Keratinocyte (primary cell): Measurements from ENCODE around the gene TDP1. TPM values are rescaled to one million over a fixed set of nuclear protein-coding genes. Genes with fewer than 3 reads are reported as not detected.

Source experiments
- DNase-seq: peaks from one replicate; pipeline ENCODE4 v3.0.0-alpha.2; 2011; ENCODE audit warnings: low read depth, missing footprints, low spot score
- FAIRE-seq: peaks from 2 replicates; lab custom pipeline; 2011; peaks lifted over from hg19 to GRCh38; lab: Jason Lieb, UNC
- H2AFZ ChIP-seq: 2 replicates; pipeline ENCODE4 v1.6.0; 2012; ENCODE audit warnings: low read length, control low read depth, inconsistent platforms; ENCODE audit not compliant: control insufficient read depth
- H3K27ac ChIP-seq: 2 replicates; pipeline ENCODE4 v1.5.1; 2011; ENCODE audit warnings: low read length; ENCODE audit not compliant: control insufficient read depth, insufficient read depth
- H3K27me3 ChIP-seq: 3 replicates; pipeline ENCODE4 v1.6.0; 2011; ENCODE audit warnings: low read length; ENCODE audit not compliant: control insufficient read depth, insufficient read depth; ENCODE audit errors: extremely low read depth
- H3K36me3 ChIP-seq, 2 experiments: 2 replicates in 1 of 2; 3 replicates in 1 of 2; pipeline ENCODE4 v1.5.1; 2011; ENCODE audit warnings: low read length in 2 of 2, mild to moderate bottlenecking in 1 of 2; ENCODE audit not compliant: control insufficient read depth in 2 of 2, insufficient read depth in 2 of 2; ENCODE audit errors: extremely low read depth in 1 of 2
- H3K4me1 ChIP-seq: 3 replicates; pipeline ENCODE4 v1.5.1; 2011; ENCODE audit warnings: low read length; ENCODE audit not compliant: control insufficient read depth, insufficient read depth; ENCODE audit errors: extremely low read depth
- H3K4me2 ChIP-seq: 3 replicates; pipeline ENCODE4 v1.6.0; 2011; ENCODE audit warnings: low read depth, low read length; ENCODE audit not compliant: control insufficient read depth, insufficient read depth; ENCODE audit errors: extremely low read depth
- H3K4me3 ChIP-seq, 3 experiments: fragments of 200-600 bp in 1 of 3; sonication (generic) in 1 of 3; 2 replicates in 2 of 3; 3 replicates in 1 of 3; pipeline ENCODE4 v1.5.1; 2011 to 2016; ENCODE audit warnings: low read length in 3 of 3, mild to moderate bottlenecking in 3 of 3, control low read depth in 2 of 3, inconsistent platforms in 1 of 3, low read depth in 1 of 3, mixed read lengths in 1 of 3, mixed run types in 1 of 3, moderate library complexity in 1 of 3; ENCODE audit not compliant: control insufficient read depth in 2 of 3, insufficient read depth in 2 of 3; ENCODE audit errors: extremely low read depth in 1 of 3
- H3K79me2 ChIP-seq: 2 replicates; pipeline ENCODE4 v1.6.0; 2012; ENCODE audit warnings: low read length; ENCODE audit not compliant: control insufficient read depth, insufficient read depth
- H3K9ac ChIP-seq: 3 replicates; pipeline ENCODE4 v1.6.0; 2011; ENCODE audit warnings: low read length; ENCODE audit not compliant: control insufficient read depth, insufficient read depth; ENCODE audit errors: extremely low read depth
- H3K9me1 ChIP-seq: 3 replicates; pipeline ENCODE4 v1.6.0; 2011; ENCODE audit warnings: low read length; ENCODE audit not compliant: control insufficient read depth, insufficient read depth; ENCODE audit errors: extremely low read depth
- H3K9me3 ChIP-seq: 2 replicates; pipeline ENCODE4 v1.5.1; 2012; ENCODE audit warnings: low read depth, low read length; ENCODE audit not compliant: control insufficient read depth
- H4K20me1 ChIP-seq: 3 replicates; pipeline ENCODE4 v1.6.0; 2011; ENCODE audit warnings: low read length; ENCODE audit not compliant: control insufficient read depth, insufficient read depth; ENCODE audit errors: extremely low read depth
- CTCF ChIP-seq, 3 experiments: IDR thresholded peaks in 1 of 3; conservative IDR thresholded peaks in 1 of 3; optimal IDR thresholded peaks in 1 of 3; 2 replicates in 2 of 3; 3 replicates in 1 of 3; pipeline versions ENCODE3 to v1.5.1; 2011; ENCODE audit warnings: low read length in 3 of 3, mild to moderate bottlenecking in 3 of 3, moderate library complexity in 2 of 3, control low read depth in 1 of 3, inconsistent platforms in 1 of 3; ENCODE audit not compliant: insufficient read depth in 2 of 3; ENCODE audit errors: extremely low read depth in 1 of 3
- EZH2 ChIP-seq: IDR thresholded peaks from one replicate; pipeline ENCODE4 v1.6.1; 2012; ENCODE audit warnings: inconsistent platforms, mild to moderate bottlenecking, low read length, moderate library complexity
- dilution Hi-C: fragments of 300-500 bp; cut with MboI; formaldehyde crosslinking; loops from one replicate; pipeline ENCODE4 v1.7.0; 2020; ENCODE audit warnings: low sequenced_read_pairs; ENCODE audit not compliant: extremely low pct_ligation_motif_present
- polyA plus RNA-seq, 5 experiments: library from polyadenylated mRNA; depleted of rRNA in 3 of 5; stranded (reverse) in 3 of 5; stranded (forward) in 1 of 5; unstranded in 1 of 5; fragments of >200 nt; gene quantifications; 1 replicate in 1 of 5; 2 replicates in 3 of 5; 3 replicates in 1 of 5; pipeline versions ENCODE4 v1.2.1 to v1.2.3, GENCODE V29; 2011 to 2012; ENCODE audit warnings: missing spikeins in 2 of 5, low read depth in 1 of 5, low replicate concordance in 1 of 5

The TDP1 gene
- polyA plus RNA-seq, 1 donor (not counting 4 experiments of a cell fraction or from before 2014, with no cell fraction given): 24.9 TPM

GRCh38 chr14:89955022-89955744 lies 544 bp upstream of the TDP1 start:
- H3K9me3 ChIP-seq: no peaks in the 10 kb centered on the region
- no peaks in the 10 kb centered on the region for H3K9me1 ChIP-seq
- peak overlapping the region; percentile 88 for H3K9ac ChIP-seq
- H4K20me1 ChIP-seq: no peaks in the 10 kb centered on the region
- FAIRE-seq (no peak), DNase-seq (no peak)
- peaks cover 6 to 10% of the 10 kb centered on the region in 2 experiments for H3K36me3 ChIP-seq
- peak overlapping the region; percentile 54 to 95 (median 76) for H3K4me3 ChIP-seq
- H2AFZ ChIP-seq: peak overlapping the region; percentile 97
- H3K79me2 ChIP-seq: peaks cover 18% of the 10 kb centered on the region
- dilution Hi-C loops: no loop called here
- H3K27ac ChIP-seq: peak overlapping the region; percentile 88
- peaks cover 18% of the 10 kb centered on the region for H3K4me1 ChIP-seq
- TF ChIP-seq EZH2 (no peak), CTCF (optimal IDR thresholded peaks at IDR 0.05 in 1 of 3, IDR thresholded peaks at IDR 0.05 in 1 of 3, conservative IDR thresholded peaks at IDR 0.05 in 1 of 3; ENCODE audit: extremely low read depth in 1 of 3, insufficient read depth in 2 of 3, low read length in 3 of 3) (no peak)
- H3K4me2 ChIP-seq: peak overlapping the region; percentile 90
- no peaks in the 10 kb centered on the region for H3K27me3 ChIP-seq

DNA sequence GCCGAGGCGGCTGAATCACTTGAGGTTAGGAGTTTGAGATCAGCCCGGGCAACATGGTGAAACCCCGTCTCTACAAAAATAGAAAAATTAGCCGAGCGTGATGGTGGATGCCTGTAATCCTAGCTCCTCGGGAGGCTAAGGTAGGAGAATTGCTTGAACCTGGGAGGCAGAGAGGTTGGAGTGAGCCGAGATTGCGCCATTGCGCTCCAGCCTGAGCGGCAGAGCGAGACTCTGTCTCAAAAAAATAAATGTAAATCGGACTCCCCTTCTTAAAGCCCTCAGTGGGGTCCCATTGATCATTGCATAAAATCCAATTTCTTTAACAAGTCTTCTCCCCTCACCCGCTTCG lies 908 bp downstream of the TDP1 start:
- no peaks in the 10 kb centered on the region for H3K27me3 ChIP-seq
- H3K27ac ChIP-seq: peak overlapping the region; percentile 88
- no peaks in the 10 kb centered on the region for H4K20me1 ChIP-seq
- H3K4me2 ChIP-seq: peak overlapping the region; percentile 90
- peak overlapping the region; percentile 88 for H3K9ac ChIP-seq
- H3K9me3 ChIP-seq: no peaks in the 10 kb centered on the region
- FAIRE-seq (no peak), DNase-seq (no peak)
- H3K4me3 ChIP-seq: peak overlapping the region; percentile 54 to 95 (median 76)
- H3K4me1 ChIP-seq: peaks cover 18% of the 10 kb centered on the region
- dilution Hi-C loops: no loop called here
- no peak for TF ChIP-seq EZH2
- no peak for TF ChIP-seq CTCF (optimal IDR thresholded peaks at IDR 0.05 in 1 of 3, IDR thresholded peaks at IDR 0.05 in 1 of 3, conservative IDR thresholded peaks at IDR 0.05 in 1 of 3; ENCODE audit: extremely low read depth in 1 of 3, insufficient read depth in 2 of 3, low read length in 3 of 3)
- peaks cover 6 to 10% of the 10 kb centered on the region in 2 experiments for H3K36me3 ChIP-seq
- no peaks in the 10 kb centered on the region for H3K9me1 ChIP-seq
- peak overlapping the region; percentile 52 for H2AFZ ChIP-seq
- H3K79me2 ChIP-seq: peaks cover 26% of the 10 kb centered on the region
